ENCODE results near the gene NLRC3. TPM values are rescaled to one million over a fixed set of nuclear protein-coding genes. Genes with fewer than 3 reads are reported as not detected.
"Not testable (repeated sequence)": the region's sequence is repeated elsewhere in the genome, so short reads cannot be mapped to it uniquely, and the experiment has no call there.

The NLRC3 gene
- total RNA-seq, 2 experiments from 2014 or later: 80.7 to 98.7 TPM

- peak overlapping the region; percentile 21 for H3K27ac Mint-ChIP-seq
- POLR2A ChIA-PET, H3K9me3 Mint-ChIP-seq, H3K4me3 Mint-ChIP-seq, H3K27me3 Mint-ChIP-seq: not testable (repeated sequence)
- CTCF ChIA-PET: interaction anchor here (0.5 to 1.6 kb wide), 5 partner anchors 8 to 646 kb away, joined by 3 to 7 read pairs (median 4); no protein-coding TSS in a partner anchor
- peaks cover 12% of the 10 kb centered on the region for H3K4me1 Mint-ChIP-seq
- peak; percentile 48 for DNase-seq
- peaks cover 57% of the 10 kb centered on the region for H3K36me3 Mint-ChIP-seq (ENCODE audit: low read depth)
Measured at GRCh38 chr16:3527216-3527829, 49.9 kb downstream of the NLRC3 start.

DNA sequence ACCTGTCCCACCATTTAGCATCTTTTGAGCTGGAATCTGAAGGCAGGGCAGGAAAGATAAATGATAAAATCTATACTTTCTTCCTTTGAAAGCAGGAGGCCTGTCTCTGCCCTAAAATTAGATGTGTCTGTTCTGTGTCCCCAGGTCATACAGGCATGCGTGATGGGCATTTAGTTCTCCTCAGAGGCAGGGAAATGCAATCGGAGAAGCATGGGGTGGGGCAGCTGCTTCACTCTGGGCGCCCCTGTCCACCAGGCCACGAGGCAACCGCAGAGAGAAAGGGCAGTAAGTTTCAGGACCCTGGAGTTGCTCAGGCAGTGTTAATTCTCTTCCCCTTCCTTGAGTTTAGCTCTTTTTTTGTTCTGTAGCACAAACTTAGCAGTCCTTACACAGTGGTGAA lies 51.3 kb downstream of the NLRC3 start:
- H3K4me3 Mint-ChIP-seq: no peak overlapping the region
- ChIA-PET POLR2A (interaction anchor here (0.6 kb wide), 1 partner anchor 52 kb away, joined by 6 read pairs; no protein-coding TSS in a partner anchor), CTCF (interaction anchor here (1.6 to 1.7 kb wide), 2 partner anchors 12 to 112 kb away, joined by 3 to 7 read pairs; no protein-coding TSS in a partner anchor)
- H3K36me3 Mint-ChIP-seq (ENCODE audit: low read depth): peaks cover 52% of the 10 kb centered on the region
- DNase-seq: no peak
- no peaks in the 10 kb centered on the region for H3K27me3 Mint-ChIP-seq
- H3K4me1 Mint-ChIP-seq: peaks cover 14% of the 10 kb centered on the region
- H3K9me3 Mint-ChIP-seq: no peaks in the 10 kb centered on the region
- H3K27ac Mint-ChIP-seq: no peak overlapping the region

GRCh38 chr16:3523281-3523680 lies 53.9 kb downstream of the NLRC3 start:
- no peak overlapping the region for H3K4me3 Mint-ChIP-seq
- no peaks in the 10 kb centered on the region for H3K27me3 Mint-ChIP-seq
- H3K9me3 Mint-ChIP-seq: no peaks in the 10 kb centered on the region
- CTCF ChIA-PET: interaction anchor here (0.7 to 1.2 kb wide), 3 partner anchors 9 to 23 kb away, joined by 3 read pairs; no protein-coding TSS in a partner anchor
- POLR2A ChIA-PET: no interaction called here
- peaks cover 20% of the 10 kb centered on the region for H3K4me1 Mint-ChIP-seq
- DNase-seq: no peak
- peaks cover 63% of the 10 kb centered on the region for H3K36me3 Mint-ChIP-seq (ENCODE audit: low read depth)
- H3K27ac Mint-ChIP-seq: no peak overlapping the region

DNA sequence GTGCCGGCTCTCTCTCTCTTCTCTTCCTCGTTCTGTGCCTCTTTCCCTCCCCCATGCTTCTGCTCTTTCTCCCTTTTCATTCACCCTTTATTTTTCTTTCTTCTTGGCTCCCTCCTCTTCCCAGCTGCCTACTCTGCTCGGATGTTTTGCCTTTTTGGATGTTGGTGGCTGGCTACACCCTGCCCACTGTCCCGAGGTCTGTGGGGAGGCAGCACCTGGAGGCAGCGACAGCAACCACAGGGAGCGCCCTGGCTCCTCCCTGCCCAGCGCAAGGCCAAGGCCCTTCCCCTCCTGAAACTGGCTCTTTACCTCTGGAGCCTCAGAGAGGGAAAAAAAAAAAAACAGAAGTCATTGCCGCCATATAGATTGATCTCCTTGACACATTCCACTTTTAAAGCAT lies 56.4 kb downstream of the NLRC3 start:
- H3K27me3 Mint-ChIP-seq: no peaks in the 10 kb centered on the region
- ChIA-PET CTCF (interaction anchor here (0.6 to 2.9 kb wide), 4 partner anchors 8 to 83 kb away, joined by 3 to 14 read pairs (median 3); no protein-coding TSS in a partner anchor), POLR2A (no interaction called here)
- no peak for DNase-seq
- peaks cover 22% of the 10 kb centered on the region for H3K4me1 Mint-ChIP-seq
- H3K4me3 Mint-ChIP-seq: no peak overlapping the region
- H3K9me3 Mint-ChIP-seq: no peaks in the 10 kb centered on the region
- H3K36me3 Mint-ChIP-seq (ENCODE audit: low read depth): peaks cover 63% of the 10 kb centered on the region
- peak overlapping the region; percentile 17 for H3K27ac Mint-ChIP-seq

GRCh38 chr16:3520413-3520812 lies 56.8 kb downstream of the NLRC3 start:
- no peaks in the 10 kb centered on the region for H3K27me3 Mint-ChIP-seq
- CTCF ChIA-PET: interaction anchor here (2.9 kb wide), 1 partner anchor 11 kb away, joined by 14 read pairs; no protein-coding TSS in a partner anchor
- H3K4me1 Mint-ChIP-seq: peaks cover 20% of the 10 kb centered on the region
- DNase-seq: no peak
- peaks cover 63% of the 10 kb centered on the region for H3K36me3 Mint-ChIP-seq (ENCODE audit: low read depth)
- no peak overlapping the region for H3K4me3 Mint-ChIP-seq
- POLR2A ChIA-PET: no interaction called here
- H3K9me3 Mint-ChIP-seq: no peaks in the 10 kb centered on the region
- H3K27ac Mint-ChIP-seq: peak overlapping the region; percentile 17

- no peaks in the 10 kb centered on the region for H3K9me3 Mint-ChIP-seq
Measured at GRCh38 chr16:3519581-3519980, 57.6 kb downstream of the NLRC3 start.

DNA sequence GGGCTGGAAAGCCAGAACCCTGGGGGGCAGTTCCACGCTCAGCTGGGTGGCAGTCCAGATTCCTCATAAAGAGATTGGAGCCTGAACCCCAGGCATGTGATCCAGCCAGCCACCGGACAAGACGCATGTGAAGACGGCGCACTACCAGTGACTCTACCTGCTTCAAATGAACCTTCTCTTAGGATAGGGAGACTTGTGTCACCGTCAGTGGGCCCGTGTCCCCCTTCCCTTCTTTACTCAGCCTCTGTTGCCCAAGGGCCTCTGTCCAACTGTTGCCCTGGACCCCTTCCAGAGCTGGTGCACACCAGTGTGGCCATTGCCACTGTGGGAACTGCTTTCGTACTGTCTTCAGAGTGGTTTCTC lies 58.2 kb downstream of the NLRC3 start:
- H3K27ac Mint-ChIP-seq: no peak overlapping the region
- POLR2A ChIA-PET: no interaction called here
- H3K9me3 Mint-ChIP-seq: no peaks in the 10 kb centered on the region
- no peak overlapping the region for H3K4me3 Mint-ChIP-seq
- no peak for DNase-seq
- H3K27me3 Mint-ChIP-seq: no peaks in the 10 kb centered on the region
- CTCF ChIA-PET: interaction anchor here (1.3 kb wide), 1 partner anchor 8 kb away, joined by 4 read pairs; no protein-coding TSS in a partner anchor
- peaks cover 63% of the 10 kb centered on the region for H3K36me3 Mint-ChIP-seq (ENCODE audit: low read depth)
- H3K4me1 Mint-ChIP-seq: peaks cover 25% of the 10 kb centered on the region

More at GRCh38 chr16:3519581-3519980, 57.6 kb downstream of the NLRC3 start:
- Mint-ChIP-seq H3K27ac (no peak overlapping the region), H3K36me3 (ENCODE audit: low read depth) (peaks cover 60% of the 10 kb centered on the region), H3K4me3 (no peak overlapping the region), H3K27me3 (no peaks in the 10 kb centered on the region), H3K4me1 (peaks cover 21% of the 10 kb centered on the region)
- CTCF ChIA-PET: interaction anchor here (1.3 to 2.9 kb wide), 2 partner anchors 7 to 10 kb away, joined by 4 to 14 read pairs; no protein-coding TSS in a partner anchor
- POLR2A ChIA-PET: no interaction called here
- DNase-seq: no peak

DNA sequence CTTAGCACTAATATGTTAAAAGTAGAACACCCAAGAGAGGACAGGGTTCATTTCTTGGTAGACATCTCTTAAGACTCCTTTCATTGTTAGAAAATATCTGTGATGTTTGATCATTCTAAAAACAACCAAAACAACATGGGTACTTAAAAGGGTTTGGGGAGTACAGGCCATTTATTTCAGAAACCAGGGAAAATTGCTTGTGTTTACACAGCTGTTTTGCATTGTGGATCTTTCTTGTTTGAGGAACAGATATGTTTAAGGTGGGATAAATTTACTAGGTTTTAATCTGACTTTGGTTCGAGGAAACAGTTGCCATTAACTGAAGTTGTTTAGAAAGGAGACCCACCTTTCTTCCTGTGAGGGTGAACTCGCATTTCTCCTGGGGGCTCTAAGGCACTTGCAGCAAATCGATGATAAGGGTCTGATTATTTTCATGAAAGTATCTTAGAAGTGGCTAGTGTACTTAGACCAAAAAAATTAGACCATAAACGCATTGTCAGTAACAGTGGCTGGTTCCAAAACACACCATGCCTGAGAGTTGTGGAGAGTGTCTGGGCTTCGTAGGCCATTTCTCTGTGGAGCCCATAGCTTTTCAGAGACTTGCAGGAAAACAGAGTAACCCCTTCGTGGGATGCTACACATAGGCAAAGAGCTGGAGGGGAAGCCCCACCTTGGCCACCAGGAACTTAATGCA lies 58.8 kb downstream of the NLRC3 start:
- CTCF ChIA-PET: interaction anchor here (1.3 kb wide), 1 partner anchor 9 kb away, joined by 4 read pairs; no protein-coding TSS in a partner anchor
- POLR2A ChIA-PET: no interaction called here
- Mint-ChIP-seq H3K4me1 (peaks cover 31% of the 10 kb centered on the region), H3K36me3 (ENCODE audit: low read depth) (peaks cover 63% of the 10 kb centered on the region), H3K27ac (no peak overlapping the region), H3K27me3 (no peaks in the 10 kb centered on the region), H3K4me3 (no peak overlapping the region), H3K9me3 (no peaks in the 10 kb centered on the region)
- no peak for DNase-seq

GRCh38 chr16:3515897-3516296 lies 61.3 kb downstream of the NLRC3 start:
- H3K27ac Mint-ChIP-seq: no peak overlapping the region
- peaks cover 72% of the 10 kb centered on the region for H3K36me3 Mint-ChIP-seq (ENCODE audit: low read depth)
- no peak for DNase-seq
- no peak overlapping the region for H3K4me3 Mint-ChIP-seq
- H3K9me3 Mint-ChIP-seq: no peaks in the 10 kb centered on the region
- no peaks in the 10 kb centered on the region for H3K27me3 Mint-ChIP-seq
- POLR2A ChIA-PET: no interaction called here
- peaks cover 44% of the 10 kb centered on the region for H3K4me1 Mint-ChIP-seq
- CTCF ChIA-PET: interaction anchor here (0.9 kb wide), 1 partner anchor 11 kb away, joined by 3 read pairs; no protein-coding TSS in a partner anchor

GRCh38 chr16:3514621-3515020 lies 62.6 kb downstream of the NLRC3 start:
- no peak for DNase-seq
- POLR2A ChIA-PET: no interaction called here
- Mint-ChIP-seq H3K36me3 (ENCODE audit: low read depth) (peaks cover 68% of the 10 kb centered on the region), H3K4me1 (peaks cover 52% of the 10 kb centered on the region), H3K4me3 (no peak overlapping the region), H3K9me3 (no peaks in the 10 kb centered on the region), H3K27ac (no peak overlapping the region), H3K27me3 (no peaks in the 10 kb centered on the region)
- CTCF ChIA-PET: interaction anchor here (0.8 to 1.5 kb wide), 4 partner anchors 9 to 23 kb away, joined by 3 to 7 read pairs (median 3); no protein-coding TSS in a partner anchor

DNA sequence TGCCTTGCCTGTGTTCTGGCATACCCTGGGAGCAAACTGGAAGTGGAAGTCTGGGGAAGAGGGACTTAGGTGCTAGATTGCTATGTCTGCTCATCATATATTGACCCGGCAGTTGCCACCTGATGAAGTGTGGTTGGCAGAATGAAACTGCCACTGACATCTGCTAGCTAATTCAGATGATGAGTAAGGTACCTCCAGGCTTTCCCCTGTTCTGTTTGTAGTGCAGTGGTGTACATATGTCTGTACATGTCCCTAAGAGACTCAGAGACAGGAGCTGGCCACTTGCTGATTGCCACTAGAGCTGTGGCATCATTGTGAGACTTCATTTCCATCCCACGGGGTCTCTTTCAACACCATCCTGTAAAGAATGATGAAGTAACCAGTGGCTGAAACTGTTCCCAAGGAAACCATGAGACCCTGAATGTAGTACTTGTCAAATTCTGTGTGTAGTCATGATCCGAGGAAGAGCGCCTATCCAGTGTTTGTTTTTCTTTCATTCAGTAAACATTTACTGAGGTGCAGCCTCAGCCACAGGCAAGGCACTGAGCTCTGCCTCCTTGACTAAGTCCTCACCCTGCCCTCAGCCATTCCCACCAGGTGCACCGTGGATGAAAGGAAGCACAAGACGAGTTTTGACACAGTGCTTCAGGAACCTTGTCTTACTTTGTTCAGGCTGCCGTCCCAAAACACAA lies 63.2 kb downstream of the NLRC3 start:
- POLR2A ChIA-PET: no interaction called here
- Mint-ChIP-seq H3K27ac (peak overlapping the region; percentile 27), H3K27me3 (no peaks in the 10 kb centered on the region), H3K9me3 (no peaks in the 10 kb centered on the region), H3K4me1 (peaks cover 53% of the 10 kb centered on the region), H3K36me3 (ENCODE audit: low read depth) (peaks cover 68% of the 10 kb centered on the region), H3K4me3 (no peak overlapping the region)
- no peak for DNase-seq
- CTCF ChIA-PET: interaction anchor here (0.8 to 1.5 kb wide), 4 partner anchors 8 to 23 kb away, joined by 3 to 7 read pairs (median 3); no protein-coding TSS in a partner anchor

DNA sequence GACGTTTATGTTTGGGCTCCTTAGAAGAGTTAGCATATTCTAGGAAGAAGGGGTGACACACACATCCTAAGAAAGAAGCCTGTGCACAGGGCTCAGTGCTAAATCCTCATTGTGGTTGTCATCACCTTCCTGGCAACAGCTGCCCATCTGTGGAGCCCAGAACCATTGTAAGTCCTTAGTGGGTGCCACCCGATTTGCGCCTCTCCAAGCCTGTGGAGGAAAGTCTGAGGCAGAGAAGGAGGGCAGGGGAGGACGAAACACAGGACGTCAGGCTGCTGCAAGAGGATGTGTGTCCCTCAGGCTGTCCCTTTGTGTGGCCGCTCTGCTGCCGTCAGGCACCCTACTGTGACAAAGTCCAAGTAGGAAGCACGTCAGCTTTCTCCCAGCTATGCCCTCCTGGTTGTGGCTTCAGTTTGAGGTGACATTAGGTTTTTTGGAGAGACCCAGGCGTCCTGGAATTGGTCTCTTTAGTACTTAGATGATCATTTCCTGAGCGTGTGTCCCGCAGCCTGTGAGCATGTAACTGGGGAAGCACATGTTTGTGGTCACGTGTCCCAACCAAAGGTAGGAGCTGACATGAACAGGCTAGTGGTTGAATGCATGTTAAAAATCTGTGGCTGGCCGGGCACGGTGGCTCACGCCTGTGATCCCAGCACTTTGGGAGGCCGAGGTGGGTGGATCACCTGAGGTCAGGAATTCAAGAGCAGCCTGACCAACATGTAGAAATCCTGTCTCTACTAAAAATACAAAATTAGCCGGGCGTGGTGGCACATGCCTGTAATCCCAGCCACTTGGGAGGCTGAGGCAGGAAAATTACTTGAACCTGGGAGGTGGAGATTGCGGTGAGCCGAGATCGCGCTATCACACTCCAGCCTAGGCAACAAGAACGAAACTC lies 65.7 kb downstream of the NLRC3 start:
- peak overlapping the region; percentile 96 for H3K27ac Mint-ChIP-seq
- H3K4me3 Mint-ChIP-seq: no peak overlapping the region

More for the DNA sequence above, 65.7 kb downstream of the NLRC3 start:
- peaks cover 73% of the 10 kb centered on the region for H3K36me3 Mint-ChIP-seq (ENCODE audit: low read depth)
- peaks cover 4% of the 10 kb centered on the region for H3K9me3 Mint-ChIP-seq
- H3K4me1 Mint-ChIP-seq: peaks cover 61% of the 10 kb centered on the region
- no peak for DNase-seq
- ChIA-PET CTCF (interaction anchor here (0.5 to 1.6 kb wide), 4 partner anchors 11 to 926 kb away, joined by 3 to 5 read pairs (median 4); partner anchors contain the start of gene CLUAP1), POLR2A (no interaction called here)
- H3K27me3 Mint-ChIP-seq: no peaks in the 10 kb centered on the region
